AG20443 (cell line): ENCODE results near the gene CTIF.

Source experiments
- DNase-seq: peaks from one replicate; pipeline ENCODE4 v3.0.0; 2012; ENCODE audit warnings: low spot score, mixed read lengths

CTIF gene

GRCh38 chr18:48887294-48887904 lies 348.6 kb downstream of the CTIF start:
- no peak for DNase-seq

DNA sequence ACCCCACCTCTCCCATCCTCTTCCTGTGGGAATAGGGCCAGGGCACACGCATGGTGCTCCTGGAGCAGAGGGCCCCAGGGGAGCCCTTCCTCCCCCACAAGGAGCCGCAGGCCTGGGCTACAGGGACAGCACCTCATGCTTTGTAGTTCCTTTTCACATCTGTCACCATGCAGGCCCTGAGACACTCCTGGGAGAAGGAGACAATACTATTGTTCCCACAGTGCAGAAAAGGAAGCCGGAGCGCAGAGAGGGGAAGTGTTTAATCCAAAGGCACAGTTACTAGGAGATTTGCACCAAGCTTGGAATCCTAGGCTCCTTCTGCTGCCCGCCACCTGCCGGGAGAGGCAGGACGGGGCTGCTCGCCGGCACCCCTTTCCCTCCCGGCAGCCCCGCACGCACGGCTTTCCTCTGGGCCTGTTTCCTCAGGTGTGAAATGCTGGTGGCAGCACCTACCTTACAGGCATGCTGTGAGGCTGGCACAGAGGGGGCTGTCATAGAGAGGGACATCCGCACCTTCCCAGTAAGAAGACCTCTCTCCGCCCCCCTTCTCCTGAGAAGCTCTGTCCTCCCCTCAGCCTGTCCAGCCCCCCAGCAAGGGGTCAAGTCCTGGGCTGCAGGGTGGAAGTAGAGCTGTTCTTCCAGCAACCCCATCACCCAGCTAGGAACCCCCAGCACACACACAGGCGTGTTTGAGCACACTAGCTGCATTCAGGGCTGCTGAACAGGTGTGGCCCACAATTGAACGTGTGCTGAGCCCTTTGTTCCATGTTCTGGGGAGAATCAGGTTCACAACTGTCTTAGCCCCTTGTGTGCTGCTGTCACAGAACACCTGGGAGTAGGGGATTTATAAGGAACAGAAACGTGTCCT lies 349.3 kb downstream of the CTIF start:
- DNase-seq, result no peak

- DNase-seq, result no peak
These were observed 349.9 kb downstream of the CTIF start for GRCh38 chr18:48888773-48889080.

- DNase-seq, result no peak
These were observed 350.5 kb downstream of the CTIF start for GRCh38 chr18:48889115-48889941.

DNA sequence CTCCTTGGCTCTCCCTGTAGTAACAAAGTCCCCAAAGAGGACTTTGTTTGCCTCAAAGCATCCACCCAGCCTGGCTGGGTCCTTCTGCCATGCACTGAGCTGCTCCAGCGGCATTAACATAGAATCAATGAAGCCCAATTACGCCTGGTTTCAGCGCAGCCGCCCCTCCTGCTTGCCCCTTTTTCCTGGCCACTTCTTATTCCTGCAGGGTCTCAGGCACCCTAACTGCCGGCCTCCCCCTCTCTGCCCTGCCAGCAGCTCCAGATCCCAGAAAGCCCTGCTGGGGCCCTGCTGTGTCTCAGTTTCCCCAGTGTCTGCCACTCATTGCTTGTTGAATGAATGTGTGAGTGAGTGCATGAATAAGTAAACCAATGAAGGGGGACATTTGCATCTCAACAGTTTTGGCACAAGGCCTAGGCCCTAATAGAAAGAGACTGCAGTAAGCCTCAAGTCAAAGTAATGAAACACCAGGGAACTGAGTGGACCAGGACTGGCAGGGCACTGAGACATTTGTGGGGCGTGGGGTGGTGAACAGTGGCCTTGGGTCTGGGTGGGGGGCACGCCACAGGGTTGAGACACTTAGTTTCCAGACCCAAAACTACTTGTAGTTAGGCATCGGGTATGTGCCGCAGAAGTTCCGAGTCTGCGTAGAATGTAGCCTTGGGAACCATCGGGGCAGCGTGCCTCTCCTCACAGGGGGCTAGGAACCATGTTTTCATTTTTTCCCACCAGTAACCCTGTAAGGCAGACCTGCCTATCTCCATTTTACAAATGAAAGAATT lies 351.3 kb downstream of the CTIF start:
- no peak for DNase-seq

- no peak for DNase-seq
These were observed 352.9 kb downstream of the CTIF start for GRCh38 chr18:48891721-48892120.

DNA sequence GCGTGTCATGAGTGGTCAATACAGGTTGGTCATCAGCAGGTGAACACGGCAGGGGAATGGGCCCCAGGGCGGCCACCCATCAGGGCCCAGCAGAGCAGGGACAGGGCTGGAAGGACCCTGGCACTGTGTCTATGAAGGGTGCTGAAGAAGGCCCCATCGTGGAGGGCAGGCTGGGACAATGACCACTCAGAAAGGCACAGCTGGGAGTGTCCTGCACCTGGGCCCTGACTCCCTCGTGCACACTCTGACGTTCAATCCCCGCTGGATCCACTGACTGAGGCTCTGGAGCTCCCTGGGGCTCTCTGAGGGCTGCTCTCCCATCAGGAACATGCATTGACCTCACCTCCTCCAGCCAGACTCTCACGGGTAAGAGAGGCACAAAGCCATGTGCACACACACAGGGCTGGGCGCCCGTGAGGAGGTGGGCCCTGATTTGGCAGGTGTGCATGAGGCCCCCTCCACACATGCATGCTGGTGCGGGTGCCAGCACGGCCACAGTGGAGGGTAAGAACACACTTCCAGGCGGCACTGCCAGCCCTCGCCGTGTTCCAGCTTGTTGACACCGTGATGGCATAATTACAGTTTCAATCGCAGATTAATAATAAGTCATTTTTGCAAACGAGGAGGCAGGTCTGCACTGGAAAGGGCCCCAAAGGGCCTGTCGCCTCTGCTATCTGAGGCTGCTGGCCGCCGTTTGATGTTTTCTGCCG lies 353.5 kb downstream of the CTIF start:
- DNase-seq, result no peak

- DNase-seq, result no peak
These were observed 354.3 kb downstream of the CTIF start for GRCh38 chr18:48893061-48893607.

GRCh38 chr18:48893608-48894600 lies 355.1 kb downstream of the CTIF start:
- DNase-seq, result no peak

DNA sequence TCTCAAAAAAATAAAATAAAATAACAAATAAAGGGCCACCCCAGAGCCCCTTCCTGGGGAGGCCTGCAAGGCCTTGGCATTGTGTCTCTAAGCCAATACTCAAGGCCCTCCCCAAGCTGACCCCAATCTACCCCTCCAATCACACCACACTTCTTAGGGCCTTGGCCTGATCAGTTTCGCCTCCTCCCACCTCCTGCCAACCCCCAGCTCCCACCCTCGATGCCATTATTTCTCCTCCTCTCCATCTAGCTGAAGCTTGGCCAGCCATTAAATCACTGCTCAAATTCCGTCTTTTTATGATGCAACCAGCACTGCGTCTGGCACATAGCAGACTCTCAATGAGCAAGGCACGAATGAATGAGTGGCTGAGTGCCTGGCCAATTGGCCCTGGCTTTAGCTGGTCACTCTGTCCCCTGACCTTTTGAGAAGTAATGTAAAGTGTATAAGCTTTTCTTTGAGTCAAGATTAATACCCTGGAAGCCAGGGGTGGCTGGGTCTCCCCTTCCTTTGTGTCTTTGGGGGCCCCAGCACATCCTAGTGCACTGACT lies 356.0 kb downstream of the CTIF start:
- DNase-seq, result no peak

DNA sequence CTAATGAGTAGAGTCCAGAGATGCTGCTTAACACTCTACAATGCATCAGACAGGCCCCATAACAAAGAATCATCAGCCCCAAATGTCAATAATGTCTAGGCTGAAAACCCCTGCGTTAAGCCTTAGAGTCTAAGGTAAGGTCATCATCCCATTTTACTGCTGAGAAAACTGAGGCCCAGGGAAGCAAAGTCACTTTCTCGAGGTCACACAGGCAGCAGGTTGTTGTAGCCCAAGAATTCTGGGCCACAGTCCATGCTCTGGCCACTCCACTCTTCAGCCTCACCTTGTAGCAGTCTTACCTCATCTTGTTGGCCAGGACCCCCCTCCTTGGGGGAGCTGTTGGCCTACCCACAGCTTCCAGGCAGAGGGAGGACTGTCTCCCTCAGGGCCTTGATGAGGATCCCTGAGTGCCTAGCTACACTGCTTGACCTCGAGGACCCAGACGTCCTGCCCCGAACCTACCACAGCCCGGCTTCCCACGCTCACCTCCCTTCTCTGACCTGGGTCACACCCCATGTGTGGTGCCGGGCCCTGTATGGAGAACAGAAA lies 357.6 kb downstream of the CTIF start:
- DNase-seq, result no peak

- DNase-seq, result peak; percentile 50
These were observed 358.2 kb downstream of the CTIF start for GRCh38 chr18:48896875-48897511.

- DNase-seq, result no peak
These were observed 358.7 kb downstream of the CTIF start for GRCh38 chr18:48897531-48897930.

DNA sequence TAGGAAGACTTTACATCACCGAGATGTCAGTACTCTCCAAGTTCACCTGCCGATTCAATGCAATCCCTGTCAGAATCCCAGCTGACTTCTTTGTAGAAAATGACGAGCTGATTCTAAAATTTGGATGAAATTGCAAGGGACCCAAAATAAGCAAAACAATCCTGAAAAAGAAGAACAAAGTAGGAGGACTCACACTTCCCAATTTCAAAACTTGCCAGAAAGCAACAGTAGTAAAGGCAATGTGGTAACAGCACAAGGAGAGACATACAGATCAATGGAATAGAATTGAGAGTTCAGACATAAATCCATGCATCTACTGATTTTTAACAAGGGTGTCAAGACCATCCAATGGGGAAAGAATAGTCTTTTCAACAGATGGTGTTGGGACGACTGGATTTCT lies 359.7 kb downstream of the CTIF start:
- DNase-seq, result no peak

DNA sequence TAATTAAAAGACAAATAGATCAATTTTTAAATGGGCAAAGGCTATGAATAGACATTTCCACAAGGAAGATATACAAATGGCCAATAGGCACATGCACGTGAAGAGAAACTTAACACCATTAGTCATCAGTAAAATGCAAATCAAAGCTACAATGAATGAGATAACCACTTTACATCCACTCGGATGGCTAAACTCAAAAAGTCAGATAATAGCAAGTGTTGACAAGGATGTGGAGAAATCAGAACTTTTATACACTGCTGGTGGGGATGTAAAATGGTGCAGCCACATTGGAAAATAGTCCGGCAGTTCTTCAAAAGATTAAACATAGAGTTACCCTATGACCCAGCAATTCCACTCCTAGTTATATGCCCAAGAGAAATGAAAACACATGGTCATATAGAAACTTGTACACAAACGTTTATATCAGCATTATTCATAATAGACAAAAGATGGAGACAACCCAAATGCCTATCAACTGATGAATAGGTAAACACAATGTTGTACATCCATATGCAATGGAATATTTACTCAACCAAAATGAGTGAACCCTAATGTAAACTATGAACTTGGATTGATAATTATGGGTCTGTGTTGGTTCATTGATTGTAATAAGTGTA lies 360.8 kb downstream of the CTIF start:
- DNase-seq, result no peak

DNA sequence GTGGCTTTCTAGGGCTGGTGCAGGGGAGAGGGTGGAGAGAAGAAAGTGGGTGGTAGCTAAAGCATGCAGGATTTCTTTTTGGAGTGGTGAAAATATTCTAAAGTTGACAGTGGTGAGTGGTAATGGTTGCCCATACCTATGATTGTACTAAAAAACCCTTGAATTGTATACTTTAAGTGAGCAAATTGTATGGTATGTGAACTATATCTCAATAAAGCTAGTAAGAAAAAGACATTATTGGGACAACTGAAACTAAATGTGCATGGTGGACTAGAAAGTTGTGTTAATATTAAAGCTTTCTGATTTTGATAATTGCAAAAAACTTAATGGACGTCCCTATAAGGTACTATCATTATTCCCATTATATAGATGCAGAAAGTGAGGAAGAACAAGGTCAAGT lies 361.6 kb downstream of the CTIF start:
- no peak for DNase-seq

DNA sequence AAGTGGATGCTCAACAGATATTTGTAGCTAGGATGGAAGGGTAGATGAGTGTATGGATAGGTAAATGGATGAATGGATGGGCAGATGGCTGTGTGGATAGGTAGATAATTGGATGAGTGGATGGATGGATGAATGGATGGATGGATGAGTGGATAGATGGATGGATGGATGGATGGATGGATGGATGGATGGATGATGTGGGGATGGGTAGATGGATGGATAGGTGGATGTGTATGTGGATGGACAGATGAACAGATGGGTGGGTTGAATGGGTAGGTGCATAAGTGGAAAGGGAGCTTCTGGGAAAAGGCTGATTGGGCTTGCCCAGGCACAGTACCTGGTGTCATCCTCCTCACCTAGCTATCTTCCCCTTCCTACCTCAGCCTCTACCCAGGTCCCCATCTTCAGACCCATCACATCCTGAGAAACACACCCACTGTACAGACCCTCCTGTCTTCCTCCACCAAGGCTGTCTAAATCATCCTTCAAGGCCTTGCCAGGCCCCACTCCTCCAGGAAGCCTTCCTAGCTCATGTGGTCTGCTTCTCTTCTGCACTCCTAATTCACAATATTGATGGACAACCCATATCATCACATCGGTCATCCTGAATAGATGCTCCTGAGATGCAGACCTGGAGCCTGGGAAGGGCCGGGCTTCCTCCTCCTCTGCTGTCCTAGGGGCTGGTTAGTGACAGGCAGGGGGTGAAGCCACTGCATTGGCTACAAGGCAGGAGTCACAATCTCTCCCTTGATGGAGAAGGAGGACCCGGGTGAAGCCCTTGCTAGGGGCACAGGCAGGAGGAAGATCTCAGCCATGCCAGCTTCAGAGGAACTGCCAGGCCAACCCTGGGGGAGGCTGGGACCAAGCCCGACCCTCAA lies 362.6 kb downstream of the CTIF start:
- DNase-seq, result no peak
